GM19328 (cell line): ENCODE data around the gene DLG4.
"Not testable (repeated sequence)": the region's sequence is repeated elsewhere in the genome, so short reads cannot be mapped to it uniquely, and the experiment has no call there.

ENCODE experiments used
- ATAC-seq: cut with Tn5 transposase; IDR thresholded peaks from one replicate; pipeline ENCODE4 v1.9.1; 2021; ENCODE audit warnings: mild to moderate bottlenecking, moderate library complexity; ENCODE audit not compliant: unreplicated experiment

The DLG4 gene

DNA sequence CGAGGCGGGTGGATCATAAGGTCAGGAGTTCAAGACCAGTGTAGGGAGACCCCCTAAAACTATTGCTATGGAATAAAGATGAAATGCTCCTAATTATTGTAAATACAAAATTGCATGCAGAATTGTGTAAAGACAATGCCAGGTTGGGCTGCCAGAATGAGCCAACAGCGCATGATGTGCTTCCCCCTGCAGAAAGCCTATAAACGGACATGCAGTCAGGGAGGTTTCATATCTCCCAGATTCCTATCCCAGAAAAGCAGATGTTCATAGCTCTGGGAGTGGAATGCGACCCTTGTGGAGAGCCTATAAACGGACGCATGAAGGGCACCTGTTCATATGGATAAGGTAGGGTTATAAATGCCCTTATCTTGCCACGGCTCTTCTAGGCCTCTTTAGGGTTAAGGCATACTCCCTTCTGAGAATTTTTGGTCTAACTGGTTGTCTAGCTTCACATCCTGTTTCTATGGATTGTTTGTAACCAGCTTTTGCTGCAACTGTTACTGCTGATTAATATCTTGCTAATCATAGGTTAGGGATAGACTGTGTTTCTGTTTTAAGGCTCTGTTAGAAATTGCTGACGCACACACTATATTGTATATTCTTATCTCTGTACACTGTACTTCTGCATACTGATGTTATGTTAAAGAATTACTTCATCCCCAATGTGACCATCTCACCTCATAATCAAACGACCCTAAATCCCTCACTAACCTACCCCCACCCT lies 50.6 kb downstream of the DLG4 start:
- ATAC-seq, result not testable (repeated sequence)

GRCh38 chr17:7167832-7168231 lies 51.8 kb downstream of the DLG4 start:
- no peak for ATAC-seq

- ATAC-seq, result no peak
Measured at GRCh38 chr17:7166873-7167272, 52.8 kb downstream of the DLG4 start.

DNA sequence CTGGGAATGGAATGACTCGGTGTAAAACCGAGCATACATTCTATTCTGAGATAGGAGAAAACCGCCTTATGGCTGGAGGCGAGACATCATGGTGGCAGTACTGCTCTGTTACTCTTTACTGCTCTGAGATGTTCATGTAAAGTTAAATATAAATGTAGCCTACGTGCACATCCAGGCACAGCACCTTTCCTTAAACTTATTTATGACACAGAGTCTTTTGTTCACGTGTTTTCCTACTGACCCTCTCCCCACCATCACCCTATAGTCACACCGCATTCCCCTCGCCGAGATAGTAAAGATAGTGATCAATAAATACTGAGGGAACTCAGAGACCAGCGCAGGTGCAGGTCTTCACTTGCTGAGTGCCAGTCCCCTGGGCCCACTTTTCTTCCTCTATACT lies 60.1 kb downstream of the DLG4 start:
- ATAC-seq, result not testable (repeated sequence)

DNA sequence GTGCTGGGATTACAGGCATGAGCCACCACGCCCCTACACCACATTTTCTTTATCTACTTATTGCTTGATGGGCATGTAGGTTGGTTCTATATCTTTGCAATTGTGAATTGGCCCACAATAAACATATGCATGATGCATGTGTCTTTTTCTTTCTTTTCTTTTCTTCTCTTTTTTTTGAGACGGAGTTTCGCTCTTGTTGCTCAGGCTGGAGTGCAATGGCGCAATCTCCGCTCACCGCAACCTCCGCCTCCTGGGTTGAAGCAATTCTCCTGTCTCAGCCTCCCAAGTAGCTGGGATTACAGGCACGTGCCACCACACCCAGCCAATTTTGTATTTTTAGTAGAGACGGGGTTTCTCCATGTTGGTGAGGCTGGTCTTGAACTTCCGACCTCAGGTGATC lies 61.2 kb downstream of the DLG4 start:
- ATAC-seq, result not testable (repeated sequence)

DNA sequence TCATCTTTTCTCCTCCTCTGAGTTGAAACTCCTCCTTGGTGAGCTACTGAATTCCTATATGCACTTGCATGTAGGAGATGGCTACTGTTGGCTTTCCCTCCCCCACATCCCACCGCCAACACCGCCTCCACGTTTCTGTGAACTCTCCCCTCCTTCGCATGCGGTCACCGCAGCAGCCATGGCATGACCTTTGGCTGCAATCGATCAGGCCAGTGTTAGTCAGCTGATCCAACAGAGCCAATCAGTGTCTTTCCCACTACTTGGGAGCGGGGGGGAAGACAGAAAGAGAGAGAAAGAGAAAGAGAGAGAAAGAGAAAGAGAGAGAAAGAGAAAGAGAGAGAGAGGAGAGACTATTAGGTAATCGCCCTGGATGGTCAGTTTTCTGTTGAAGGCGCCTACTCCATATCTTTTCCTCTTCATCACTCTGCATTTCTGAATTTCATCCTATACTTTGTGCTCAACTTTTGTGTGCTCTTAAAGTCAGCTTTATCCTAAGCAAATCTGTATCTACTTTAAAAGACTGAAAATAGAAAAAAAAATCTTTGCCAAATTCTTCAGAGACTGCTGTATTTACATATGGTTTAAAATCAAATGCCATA lies 63.2 kb downstream of the DLG4 start:
- no peak for ATAC-seq

DNA sequence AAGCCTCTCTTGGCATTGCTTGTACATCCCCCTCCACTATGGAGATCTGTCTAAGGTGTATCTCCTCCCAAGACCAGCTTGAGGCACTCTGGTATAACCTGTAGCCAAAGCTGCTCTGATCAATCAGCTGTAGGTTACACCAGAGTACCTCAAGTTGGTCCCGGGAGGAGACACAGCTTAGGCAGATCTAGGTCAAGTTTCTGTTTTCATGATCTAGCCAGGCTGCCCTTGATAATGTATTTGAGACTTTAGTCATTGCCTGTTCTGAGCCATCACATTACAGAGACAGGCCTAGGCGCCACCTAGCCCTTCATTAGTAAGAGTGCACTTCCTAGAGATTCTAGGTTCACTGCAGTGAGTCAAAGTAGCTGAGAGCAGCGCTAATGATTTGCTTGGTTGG lies 71.9 kb downstream of the DLG4 start:
- no peak for ATAC-seq

GRCh38 chr17:7146115-7146514 lies 73.5 kb downstream of the DLG4 start:
- ATAC-seq, result no peak

- no peak for ATAC-seq
Measured at GRCh38 chr17:7144213-7144612, 75.4 kb downstream of the DLG4 start.

- no peak for ATAC-seq
Measured at GRCh38 chr17:7141824-7142223, 77.8 kb downstream of the DLG4 start.

- ATAC-seq, result no peak
Measured at GRCh38 chr17:7139400-7139799, 80.2 kb downstream of the DLG4 start.

- no peak for ATAC-seq
Measured at GRCh38 chr17:7138800-7139381, 80.7 kb downstream of the DLG4 start.

DNA sequence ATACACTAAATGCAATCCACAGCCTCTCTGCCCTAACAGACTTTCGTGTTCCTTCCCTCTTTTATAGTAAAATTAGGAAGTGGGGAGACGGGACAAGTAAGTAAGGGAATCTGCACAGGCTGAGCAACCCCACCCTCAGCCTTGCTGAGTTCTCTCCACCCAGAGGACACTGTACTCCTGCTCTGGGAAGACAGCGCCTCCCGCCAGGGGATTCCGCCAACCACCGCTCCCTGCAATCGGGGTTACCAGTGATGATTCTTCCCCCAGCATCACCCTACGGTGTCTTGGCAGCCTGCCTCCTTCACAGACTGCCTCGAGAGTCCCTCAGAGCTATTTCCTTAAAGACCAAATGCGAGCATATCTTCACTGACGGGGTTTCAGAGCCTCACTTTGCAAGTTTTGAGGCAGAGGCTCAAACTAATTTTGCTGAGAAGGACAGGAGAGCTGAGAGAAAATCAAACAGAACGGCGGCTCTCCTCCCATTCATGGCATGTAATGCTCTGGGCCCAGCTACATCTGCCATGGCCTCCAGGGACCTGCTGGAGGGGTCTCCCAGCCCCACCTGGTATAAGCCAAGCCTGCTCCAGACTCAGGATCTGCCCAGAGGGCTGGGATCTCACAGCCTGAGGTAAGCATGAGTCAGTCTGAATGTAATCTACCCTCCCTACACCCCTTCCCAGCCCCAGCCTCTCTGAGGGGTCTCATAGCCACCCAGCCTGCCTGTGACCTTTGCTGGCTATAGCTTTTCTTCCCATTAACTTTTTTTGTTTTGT lies 82.3 kb downstream of the DLG4 start:
- no peak for ATAC-seq
